Breast epithelium (tissue), 4 donors: ENCODE results near the gene MFSD2B. TPM values are rescaled to one million over a fixed set of nuclear protein-coding genes. Genes with fewer than 3 reads are reported as not detected.

Experiments used
- DNase-seq, 2 donors: peaks; one replicate each; pipeline ENCODE4 v3.0.0-alpha.2; 2019; ENCODE audit warnings: low spot score in 2 of 2
- H3K27ac ChIP-seq, 2 donors: fragments of 200-600 bp; sonication (generic) in 1 of 2; one replicate each; pipeline ENCODE4 v1.5.1; 2016 to 2019; ENCODE audit warnings: mild to moderate bottlenecking in 1 of 2
- H3K27me3 ChIP-seq, 2 donors: fragments of 200-600 bp; sonication (generic) in 1 of 2; one replicate each; pipeline versions ENCODE4 v1.5.1 to v1.6.0; 2017 to 2019; ENCODE audit warnings: control low read depth in 1 of 2, mild to moderate bottlenecking in 1 of 2
- H3K36me3 ChIP-seq: fragments of 200-600 bp; one replicate; pipeline ENCODE4 v1.5.1; 2019
- H3K4me1 ChIP-seq, 2 donors: fragments of 200-600 bp; sonication (generic); one replicate each; pipeline ENCODE4 v1.5.1; 2016 to 2019; ENCODE audit warnings: control low read depth in 1 of 2
- H3K4me3 ChIP-seq, 3 donors: fragments of 200-600 bp; sonication (generic); 1 replicate in 2 of 3; 2 replicates in 1 of 3; pipeline ENCODE4 v1.5.1; 2016 to 2019; ENCODE audit warnings: mild to moderate bottlenecking in 3 of 3, moderate library complexity in 2 of 3
- H3K9me3 ChIP-seq, 2 donors: fragments of 200-600 bp; sonication (generic) in 1 of 2; one replicate each; pipeline ENCODE4 v1.5.1; 2016 to 2019; ENCODE audit warnings: control low read depth in 1 of 2
- POLR2A ChIP-seq: fragments of 450-650 bp; IDR thresholded peaks from one replicate; pipeline ENCODE4 v1.6.1; 2016; ENCODE audit warnings: antibody characterized with exemption, mild to moderate bottlenecking, moderate library complexity
- POLR2AphosphoS5 ChIP-seq, 3 donors: sonication (generic); formaldehyde crosslinking; IDR thresholded peaks; one replicate each; pipeline ENCODE4 v1.6.1; 2017; ENCODE audit warnings: antibody characterized with exemption in 3 of 3
- intact Hi-C: fragments of 100-400 bp; cut with DNase I; formaldehyde crosslinking; loops from one replicate; pipeline ENCODE4 v1.15.1; 2023; ENCODE audit warnings: low total_unique reads
- total RNA-seq, 3 donors: library from RNA; depleted of rRNA; stranded (reverse); fragments of >200 nt; gene quantifications; one replicate each; pipeline ENCODE4 v1.1.0, GENCODE V29; 2016
- TF ChIP-seq, protein P1 (sequence below), 3 donors: fragments of 450-650 bp; IDR thresholded peaks; one replicate each; pipeline ENCODE4 v1.5.1; 2016 to 2017; ENCODE audit warnings: antibody characterized with exemption in 3 of 3, mild to moderate bottlenecking in 3 of 3, moderate library complexity in 3 of 3

MFSD2B gene
- total RNA-seq, 3 donors from 2014 or later, result not detected

DNA sequence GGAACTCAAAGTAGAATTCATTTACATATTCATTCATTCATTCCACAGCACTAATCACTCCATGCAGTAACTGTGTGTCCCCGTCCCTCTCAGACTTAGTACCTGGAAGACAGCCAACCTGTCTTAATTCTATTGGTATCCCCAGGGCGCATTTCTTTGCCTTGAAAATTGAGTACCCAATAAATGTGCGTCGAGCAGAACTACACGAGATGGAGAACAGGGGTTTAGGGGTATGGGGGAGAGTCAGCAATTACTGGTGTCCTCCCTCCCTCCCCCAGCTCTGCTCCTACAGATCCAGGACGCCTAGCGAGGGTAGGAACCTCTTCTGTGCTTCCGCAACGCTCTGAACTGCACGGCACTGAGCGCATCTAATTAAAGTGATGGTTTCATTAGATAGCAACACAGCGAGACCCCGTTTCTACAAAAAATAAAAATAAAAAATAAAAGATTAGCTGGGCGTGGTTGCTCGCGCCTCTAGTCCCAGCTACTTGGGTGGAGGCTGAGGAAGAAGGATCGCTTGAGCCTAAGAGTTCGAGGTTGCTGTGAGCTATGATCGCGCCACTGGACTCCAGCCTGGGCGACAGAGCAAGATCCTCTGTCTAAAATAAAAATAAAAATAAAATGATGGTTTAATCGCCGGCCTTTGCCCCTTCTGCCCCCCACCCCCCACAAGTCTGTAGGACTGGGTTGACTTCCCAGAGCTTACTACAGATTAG, 39.0 kb downstream of the MFSD2B start:
- intact Hi-C loops, result no loop called here
- H3K27ac ChIP-seq, result no peak overlapping the region
- TF ChIP-seq POLR2A, result no peak
- TF ChIP-seq, protein P1, sequence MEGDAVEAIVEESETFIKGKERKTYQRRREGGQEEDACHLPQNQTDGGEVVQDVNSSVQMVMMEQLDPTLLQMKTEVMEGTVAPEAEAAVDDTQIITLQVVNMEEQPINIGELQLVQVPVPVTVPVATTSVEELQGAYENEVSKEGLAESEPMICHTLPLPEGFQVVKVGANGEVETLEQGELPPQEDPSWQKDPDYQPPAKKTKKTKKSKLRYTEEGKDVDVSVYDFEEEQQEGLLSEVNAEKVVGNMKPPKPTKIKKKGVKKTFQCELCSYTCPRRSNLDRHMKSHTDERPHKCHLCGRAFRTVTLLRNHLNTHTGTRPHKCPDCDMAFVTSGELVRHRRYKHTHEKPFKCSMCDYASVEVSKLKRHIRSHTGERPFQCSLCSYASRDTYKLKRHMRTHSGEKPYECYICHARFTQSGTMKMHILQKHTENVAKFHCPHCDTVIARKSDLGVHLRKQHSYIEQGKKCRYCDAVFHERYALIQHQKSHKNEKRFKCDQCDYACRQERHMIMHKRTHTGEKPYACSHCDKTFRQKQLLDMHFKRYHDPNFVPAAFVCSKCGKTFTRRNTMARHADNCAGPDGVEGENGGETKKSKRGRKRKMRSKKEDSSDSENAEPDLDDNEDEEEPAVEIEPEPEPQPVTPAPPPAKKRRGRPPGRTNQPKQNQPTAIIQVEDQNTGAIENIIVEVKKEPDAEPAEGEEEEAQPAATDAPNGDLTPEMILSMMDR (IDR thresholded peaks at IDR 0.05), result no peak
- TF ChIP-seq POLR2AphosphoS5 (IDR thresholded peaks at IDR 0.05), result no peak

DNA sequence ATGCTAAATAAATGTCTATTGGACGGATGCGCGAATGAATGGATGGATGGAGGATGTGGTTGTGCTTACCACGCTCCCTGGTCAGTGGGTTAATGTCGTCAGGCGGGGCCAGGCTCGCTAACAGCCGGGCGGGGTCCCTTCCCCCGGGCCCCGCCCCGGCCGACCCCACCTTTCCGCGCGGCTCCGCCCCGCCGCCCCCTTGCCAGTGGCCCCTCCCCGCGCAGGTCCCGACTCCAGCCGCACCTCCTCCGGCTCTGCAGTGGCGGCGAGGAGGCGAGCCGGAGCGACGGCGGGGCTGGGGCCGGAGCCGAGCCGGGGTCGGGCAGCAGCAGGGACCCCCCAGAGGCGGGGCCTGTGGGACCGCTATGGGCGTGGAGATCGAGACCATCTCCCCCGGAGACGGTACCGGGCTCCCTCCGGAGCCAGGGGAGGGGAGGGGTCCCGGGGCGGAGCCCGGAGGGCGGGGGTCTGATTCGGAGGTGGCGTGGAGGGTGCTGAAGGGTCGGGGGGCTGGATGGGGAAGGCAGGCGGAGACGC, 39.7 kb downstream of the MFSD2B start, which contains the start of gene FKBP1B:
Gene FKBP1B, plus strand, starts transcription at position 257 of the 537 bp plus-strand sequence. Its CDS starts 109 bp downstream, at position 366.
- peak within 1 kb of the TSS; percentile 79 to 88 (median 83) for H3K4me3 ChIP-seq
- H3K36me3 ChIP-seq, result no peaks in the 10 kb centered on the region
- H3K4me1 ChIP-seq, result peaks cover 0 to 7% of the 10 kb centered on the region in 2 donors
- no peak for TF ChIP-seq POLR2A
- TF ChIP-seq, protein P1 (IDR thresholded peaks at IDR 0.05), result no peak
- TF ChIP-seq POLR2AphosphoS5 (IDR thresholded peaks at IDR 0.05), result no peak
- peak in 1 of 2 donors; percentile 22 for DNase-seq
- intact Hi-C loops, result no loop called here
- H3K27me3 ChIP-seq, result no peaks in the 10 kb centered on the region
- H3K9me3 ChIP-seq, result no peaks in the 10 kb centered on the region
- peak within 1 kb of the TSS; percentile 58 to 65 for H3K27ac ChIP-seq

More for the DNA sequence above, 39.0 kb downstream of the MFSD2B start:
- no peaks in the 10 kb centered on the region for H3K36me3 ChIP-seq
- no peaks in the 10 kb centered on the region for H3K9me3 ChIP-seq
- no peak for DNase-seq
- peaks cover 0 to 7% of the 10 kb centered on the region in 2 donors for H3K4me1 ChIP-seq
- no peaks in the 10 kb centered on the region for H3K27me3 ChIP-seq
- peak overlapping the region; percentile 79 to 88 (median 83) for H3K4me3 ChIP-seq

DNA sequence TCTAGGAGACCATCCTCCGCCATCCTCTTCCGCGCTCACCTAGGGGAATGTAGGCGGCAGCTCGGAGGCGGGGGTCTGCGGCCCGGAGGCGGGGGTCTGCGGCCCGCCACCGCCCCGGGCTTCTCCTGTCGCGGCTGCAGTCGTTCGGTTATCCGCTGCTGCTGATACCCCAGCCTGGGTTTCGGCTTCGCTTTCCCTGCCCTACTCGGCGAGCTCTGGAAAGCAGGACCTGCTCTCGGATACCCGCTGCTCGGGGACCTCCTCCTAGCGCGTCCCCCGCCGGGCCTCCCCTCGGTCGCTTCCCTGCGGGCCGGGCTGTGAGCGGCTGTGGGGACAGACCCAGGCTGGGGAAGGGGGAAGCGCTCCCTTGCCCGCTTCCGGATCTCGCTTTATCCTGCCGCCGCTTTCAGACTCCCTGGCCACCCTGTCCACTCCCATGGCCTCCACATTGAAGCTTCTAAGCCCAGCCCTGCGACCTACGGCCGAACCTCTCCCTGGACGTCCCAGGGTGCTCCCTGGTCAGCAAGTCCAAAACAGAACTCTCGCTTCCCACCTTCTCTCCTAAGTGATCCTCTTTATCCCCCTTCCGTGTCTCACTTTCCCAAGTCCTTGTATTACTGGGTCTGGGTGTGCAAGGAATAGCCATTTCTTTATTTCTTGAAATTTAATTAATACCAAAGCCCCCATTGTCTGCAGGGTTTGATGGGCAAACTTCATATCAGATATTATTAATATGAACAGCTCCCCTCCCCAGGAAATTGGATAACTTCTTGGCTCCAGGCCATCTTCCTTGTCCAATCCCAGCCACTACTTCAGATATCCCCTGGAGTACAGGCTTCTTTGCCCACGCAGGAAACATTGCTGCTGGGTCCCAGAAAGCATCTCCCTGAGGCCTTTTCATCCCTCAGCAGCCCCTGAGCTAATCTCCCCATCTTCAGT, 40.4 kb downstream of the MFSD2B start:
- peak overlapping the region; percentile 79 to 88 (median 83) for H3K4me3 ChIP-seq
- peaks cover 0 to 7% of the 10 kb centered on the region in 2 donors for H3K4me1 ChIP-seq
- H3K36me3 ChIP-seq, result no peaks in the 10 kb centered on the region
- H3K27me3 ChIP-seq, result no peaks in the 10 kb centered on the region
- DNase-seq, result no peak
- H3K9me3 ChIP-seq, result no peaks in the 10 kb centered on the region
- no peak for TF ChIP-seq POLR2AphosphoS5 (IDR thresholded peaks at IDR 0.05)
- TF ChIP-seq POLR2A, result no peak
- TF ChIP-seq, protein P1 (IDR thresholded peaks at IDR 0.05), result no peak
- H3K27ac ChIP-seq, result peak overlapping the region; percentile 58 to 65
- intact Hi-C loops, result no loop called here

DNA sequence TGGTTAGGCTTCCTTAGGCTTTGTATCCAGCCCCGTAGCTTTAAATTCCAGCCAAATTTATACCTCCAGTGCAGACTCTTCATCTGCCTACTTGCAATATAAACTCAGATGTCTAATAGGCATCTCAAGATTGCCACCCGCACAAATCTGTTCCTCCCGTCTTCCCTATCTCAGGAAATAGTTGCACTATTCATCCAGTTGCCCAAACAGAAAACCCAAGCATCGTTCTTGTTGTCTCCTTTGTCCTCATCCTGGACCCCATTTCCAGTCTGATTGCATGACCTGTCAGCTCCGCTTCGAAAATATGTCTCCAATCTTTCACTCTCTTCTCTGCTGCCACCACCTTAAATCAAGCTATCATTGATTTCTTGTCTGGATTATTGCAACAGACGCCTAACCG, 41.9 kb downstream of the MFSD2B start:
- DNase-seq, result no peak
- intact Hi-C loops, result no loop called here
- Histone ChIP-seq H3K4me3 (no peak overlapping the region), H3K36me3 (no peaks in the 10 kb centered on the region), H3K4me1 (no peaks in the 10 kb centered on the region), H3K27ac (no peak overlapping the region), H3K27me3 (no peaks in the 10 kb centered on the region), H3K9me3 (no peaks in the 10 kb centered on the region)
- no peak for TF ChIP-seq POLR2AphosphoS5 (IDR thresholded peaks at IDR 0.05)
- TF ChIP-seq, protein P1 (IDR thresholded peaks at IDR 0.05), result no peak
- TF ChIP-seq POLR2A, result no peak
